Endothelial cell of umbilical vein (primary cell): ENCODE data around the gene UBR4. TPM values are rescaled to one million over a fixed set of nuclear protein-coding genes. Genes with fewer than 3 reads are reported as not detected.

Experiments used
- BruUV-seq: library from RNA; stranded (reverse); fragments of 400-500 nt; replicated peaks from 2 replicates; lab custom pipeline; 2021; lab: Mats Ljungman, UMichigan
- CTCF ChIA-PET: fragments of 300-600, 350-600 bp; sonication (Branson Sonifier 250); formaldehyde crosslinking; loops from one replicate; lab custom pipeline; 2021; ENCODE audit warnings: antibody characterized with exemption, inconsistent platforms; lab: Charles Lee
- POLR2A ChIA-PET: fragments of 300-600, 350-600 bp; sonication (Branson Sonifier 250); formaldehyde crosslinking; loops from one replicate; lab custom pipeline; 2021; ENCODE audit warnings: antibody characterized with exemption, inconsistent platforms; lab: Charles Lee
- DNase-seq: peaks from one replicate; pipeline ENCODE4 v3.0.0-alpha.2; 2011; ENCODE audit warnings: low read depth, low spot score
- FAIRE-seq: peaks from 2 replicates; lab custom pipeline; 2011; peaks lifted over from hg19 to GRCh38; lab: Jason Lieb, UNC
- H2AFZ ChIP-seq: 2 replicates; pipeline ENCODE4 v1.6.0; 2012; ENCODE audit warnings: low read depth, low read length, control low read depth, inconsistent platforms
- H3K27ac ChIP-seq: 2 replicates; pipeline ENCODE4 v1.5.1; 2011; ENCODE audit warnings: low read depth, mild to moderate bottlenecking, control low read depth, low read length, moderate library complexity; ENCODE audit not compliant: insufficient read depth
- H3K27me3 ChIP-seq, 2 experiments: 2 replicates each; pipeline versions ENCODE4 v1.6.0 to v1.6.1; 2011; ENCODE audit warnings: low read length in 2 of 2, mixed read lengths in 1 of 2; ENCODE audit not compliant: control insufficient read depth in 2 of 2, insufficient read depth in 2 of 2
- H3K36me3 ChIP-seq, 2 experiments: 2 replicates in 1 of 2; 3 replicates in 1 of 2; pipeline ENCODE4 v1.5.1; 2011; ENCODE audit warnings: low read length in 2 of 2, mild to moderate bottlenecking in 1 of 2, moderate library complexity in 1 of 2; ENCODE audit not compliant: control insufficient read depth in 2 of 2, insufficient read depth in 2 of 2; ENCODE audit errors: extremely low read depth in 1 of 2
- H3K4me1 ChIP-seq: 3 replicates; pipeline ENCODE4 v1.5.1; 2011; ENCODE audit warnings: mild to moderate bottlenecking, low read length; ENCODE audit not compliant: control insufficient read depth, insufficient read depth; ENCODE audit errors: extremely low read depth
- H3K4me2 ChIP-seq: 2 replicates; pipeline ENCODE4 v1.6.1; 2011; ENCODE audit warnings: low read length, control low read depth, mixed read lengths; ENCODE audit not compliant: insufficient read depth
- H3K4me3 ChIP-seq, 3 experiments: fragments of 200-600 bp in 1 of 3; sonication (generic), shearing (Covaris generic) in 1 of 3; replicated peaks in 1 of 3; 2 replicates each; pipeline ENCODE4 v1.5.1; 2011 to 2016; ENCODE audit warnings: control low read depth in 3 of 3, low read length in 3 of 3, mild to moderate bottlenecking in 2 of 3, inconsistent platforms in 1 of 3, low read depth in 1 of 3, moderate library complexity in 1 of 3; ENCODE audit not compliant: insufficient read depth in 1 of 3
- H3K79me2 ChIP-seq: 2 replicates; pipeline ENCODE4 v1.6.0; 2012; ENCODE audit warnings: low read length, inconsistent platforms; ENCODE audit not compliant: control insufficient read depth, insufficient read depth
- H3K9ac ChIP-seq: replicated peaks from 2 replicates; pipeline ENCODE3; 2011; ENCODE audit warnings: low read length, control low read depth; ENCODE audit not compliant: insufficient read depth; ENCODE audit errors: extremely low read depth
- H3K9me1 ChIP-seq: replicated peaks from 3 replicates; pipeline ENCODE4 v1.6.0; 2011; ENCODE audit warnings: mild to moderate bottlenecking, low read length; ENCODE audit not compliant: control insufficient read depth, insufficient read depth; ENCODE audit errors: extremely low read depth
- H3K9me3 ChIP-seq: replicated peaks from 2 replicates; pipeline ENCODE4 v1.5.1; 2012; ENCODE audit warnings: low read length, inconsistent platforms; ENCODE audit not compliant: control insufficient read depth, insufficient read depth
- H4K20me1 ChIP-seq: replicated peaks from 2 replicates; pipeline ENCODE3; 2011; ENCODE audit warnings: mild to moderate bottlenecking, low read length; ENCODE audit not compliant: control insufficient read depth, insufficient read depth; ENCODE audit errors: extremely low read depth
- CTCF ChIP-seq, 2 donors: IDR thresholded peaks; 1 replicate in 1 of 2; 2 replicates in 1 of 2; pipeline ENCODE4 v1.5.1; 2011; ENCODE audit warnings: low read length in 2 of 2, mild to moderate bottlenecking in 2 of 2, moderate library complexity in 2 of 2, control low read depth in 1 of 2, inconsistent platforms in 1 of 2, low read depth in 1 of 2; ENCODE audit not compliant: insufficient read depth in 1 of 2; ENCODE audit errors: extremely low read depth in 1 of 2
- EZH2 ChIP-seq: IDR thresholded peaks from 2 replicates; pipeline ENCODE4 v1.6.1; 2012; ENCODE audit warnings: borderline replicate concordance, low read depth, mild to moderate bottlenecking, moderate library complexity, low read length, inconsistent platforms; ENCODE audit not compliant: severe bottlenecking
- FOS ChIP-seq: IDR thresholded peaks from 2 replicates; pipeline ENCODE4 v1.6.1; 2011; ENCODE audit warnings: mild to moderate bottlenecking, low read length, moderate library complexity, borderline replicate concordance; ENCODE audit not compliant: insufficient read depth
- GATA2 ChIP-seq: IDR thresholded peaks from 2 replicates; pipeline ENCODE4 v1.7.0; 2011; ENCODE audit warnings: low read depth, mild to moderate bottlenecking, moderate library complexity, mixed read lengths, low read length; ENCODE audit not compliant: insufficient read length, insufficient read depth
- JUN ChIP-seq: IDR thresholded peaks from 2 replicates; pipeline ENCODE4 v1.6.1; 2011; ENCODE audit warnings: borderline replicate concordance, low read depth; ENCODE audit not compliant: insufficient read length, insufficient read depth
- MAX ChIP-seq: IDR thresholded peaks from 2 replicates; pipeline ENCODE4 v1.6.1; 2011; ENCODE audit not compliant: insufficient read depth, insufficient read length
- MYC ChIP-seq: IDR thresholded peaks from one replicate; pipeline ENCODE4 v1.6.1; 2011; ENCODE audit warnings: mild to moderate bottlenecking, low read depth, low read length
- POLR2A ChIP-seq: IDR thresholded peaks from 2 replicates; pipeline ENCODE4 v1.6.1; 2012; ENCODE audit warnings: low read depth, mild to moderate bottlenecking, control low read depth, low read length
- POLR2AphosphoS5 ChIP-seq: IDR thresholded peaks from 2 replicates; pipeline ENCODE4 v1.6.1; 2012; ENCODE audit warnings: low read depth, mild to moderate bottlenecking, control low read depth, low read length, moderate library complexity; ENCODE audit not compliant: insufficient read depth
- dilution Hi-C: fragments of 300-500 bp; cut with MboI; formaldehyde crosslinking; loops from one replicate; pipeline ENCODE4 v1.15.0; 2019; ENCODE audit warnings: low sequenced_read_pairs; ENCODE audit not compliant: extremely low pct_ligation_motif_present
- intact Hi-C: fragments of 100-400 bp; cut with micrococcal nuclease; formaldehyde crosslinking; loops from one replicate; pipeline ENCODE4 v1.10.0; 2022
- polyA plus RNA-seq, 4 experiments: library from polyadenylated mRNA; depleted of rRNA in 3 of 4; stranded (reverse) in 3 of 4; unstranded in 1 of 4; fragments of >200 nt; gene quantifications; 2 replicates each; pipeline versions ENCODE4 v1.2.1 to v1.2.3, GENCODE V29; 2011 to 2012; ENCODE audit warnings: missing spikeins in 1 of 4
- total RNA-seq: library from RNA; stranded (reverse); gene quantifications from 2 replicates; pipeline ENCODE4 v1.2.3, GENCODE V29; 2021

UBR4 gene
- total and polyA plus RNA-seq, 2 donors (not counting 3 experiments of a cell fraction or from before 2014, with no cell fraction given), result 125 to 150 TPM

- Histone ChIP-seq H3K27me3 (no peaks in the 10 kb centered on the region), H2AFZ (no peak overlapping the region), H3K79me2 (no peaks in the 10 kb centered on the region), H3K9me3 (no peaks in the 10 kb centered on the region), H3K27ac (no peak overlapping the region), H3K9me1 (no peaks in the 10 kb centered on the region), H4K20me1 (no peaks in the 10 kb centered on the region), H3K36me3 (peaks cover 27 to 70% of the 10 kb centered on the region in 2 experiments), H3K4me3 (no peak overlapping the region), H3K9ac (no peak overlapping the region), H3K4me2 (no peak overlapping the region), H3K4me1 (no peaks in the 10 kb centered on the region)
- FAIRE-seq, result no peak
- CTCF ChIA-PET, result interaction anchor here (1.0 to 4.1 kb wide), 7 partner anchors 10 to 205 kb away, joined by 3 to 38 read pairs (median 4); no protein-coding TSS in a partner anchor
- dilution Hi-C loops (no loop called here), intact Hi-C loops (no loop called here)
- TF ChIP-seq POLR2AphosphoS5 (no peak), MYC (no peak), FOS (no peak), EZH2 (no peak), MAX (no peak), JUN (no peak), CTCF (IDR thresholded peaks at IDR 0.05; ENCODE audit: extremely low read depth in 1 of 2, insufficient read depth in 1 of 2, low read depth in 1 of 2, low read length in 2 of 2) (no peak), GATA2 (no peak), POLR2A (no peak)
- POLR2A ChIA-PET, result interaction anchor here (1.0 kb wide), 1 partner anchor 187 kb away, joined by 3 read pairs; the partner anchor contains the start of gene ALDH4A1
- no peak for DNase-seq
- no TSS peak for BruUV-seq
Measured at GRCh38 chr1:19089524-19089923, 120.5 kb downstream of the UBR4 start.
